GM12873 (cell line): ENCODE results near the gene IGSF3.

Source experiments
- TF ChIP-seq, protein P1 (sequence below): IDR thresholded peaks from 2 replicates; pipeline ENCODE4 v1.5.1; 2012; ENCODE audit warnings: low read depth, mild to moderate bottlenecking, moderate library complexity, low read length, control low read depth; ENCODE audit not compliant: insufficient read depth; ENCODE audit errors: missing control alignments

The IGSF3 gene

DNA sequence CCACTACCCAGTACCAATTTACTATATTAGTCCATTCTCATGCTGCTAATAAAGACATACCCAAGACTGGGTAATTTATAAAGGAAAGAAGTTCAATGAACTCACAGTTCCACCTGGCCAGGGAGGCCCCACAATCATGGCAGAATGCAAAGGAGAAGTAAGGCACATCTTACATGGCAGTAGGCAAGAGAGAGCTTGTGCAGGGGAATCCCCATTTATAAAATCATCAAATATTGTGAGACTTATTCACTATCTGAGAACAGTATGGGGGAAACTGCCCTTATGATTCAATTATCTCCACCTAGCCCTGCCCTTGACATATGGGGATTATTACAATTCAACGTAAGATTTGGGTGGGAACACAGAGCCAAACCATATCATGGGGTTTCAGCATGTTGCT is 103.1 kb downstream of the IGSF3 start:
- TF ChIP-seq, protein P1, sequence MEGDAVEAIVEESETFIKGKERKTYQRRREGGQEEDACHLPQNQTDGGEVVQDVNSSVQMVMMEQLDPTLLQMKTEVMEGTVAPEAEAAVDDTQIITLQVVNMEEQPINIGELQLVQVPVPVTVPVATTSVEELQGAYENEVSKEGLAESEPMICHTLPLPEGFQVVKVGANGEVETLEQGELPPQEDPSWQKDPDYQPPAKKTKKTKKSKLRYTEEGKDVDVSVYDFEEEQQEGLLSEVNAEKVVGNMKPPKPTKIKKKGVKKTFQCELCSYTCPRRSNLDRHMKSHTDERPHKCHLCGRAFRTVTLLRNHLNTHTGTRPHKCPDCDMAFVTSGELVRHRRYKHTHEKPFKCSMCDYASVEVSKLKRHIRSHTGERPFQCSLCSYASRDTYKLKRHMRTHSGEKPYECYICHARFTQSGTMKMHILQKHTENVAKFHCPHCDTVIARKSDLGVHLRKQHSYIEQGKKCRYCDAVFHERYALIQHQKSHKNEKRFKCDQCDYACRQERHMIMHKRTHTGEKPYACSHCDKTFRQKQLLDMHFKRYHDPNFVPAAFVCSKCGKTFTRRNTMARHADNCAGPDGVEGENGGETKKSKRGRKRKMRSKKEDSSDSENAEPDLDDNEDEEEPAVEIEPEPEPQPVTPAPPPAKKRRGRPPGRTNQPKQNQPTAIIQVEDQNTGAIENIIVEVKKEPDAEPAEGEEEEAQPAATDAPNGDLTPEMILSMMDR: no peak

DNA sequence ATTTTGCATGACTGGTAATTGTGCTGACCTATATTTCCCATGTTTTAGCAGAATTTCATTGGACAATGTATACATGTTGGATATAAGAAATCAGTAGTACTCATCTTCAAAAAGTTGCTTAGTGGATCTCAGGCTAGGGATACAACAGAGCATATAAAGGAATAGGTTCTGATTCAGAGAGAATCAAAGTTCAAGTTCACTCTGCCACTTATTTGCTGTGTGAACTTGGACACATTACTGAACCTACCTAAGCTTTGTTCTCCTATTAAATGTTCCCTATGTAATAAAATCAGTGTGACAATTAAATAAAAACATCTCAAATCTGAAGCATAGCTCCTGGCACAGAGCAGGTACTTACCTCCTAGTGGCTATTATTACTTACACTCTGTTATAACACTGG is 106.0 kb downstream of the IGSF3 start:
- TF ChIP-seq, protein P1: no peak

DNA sequence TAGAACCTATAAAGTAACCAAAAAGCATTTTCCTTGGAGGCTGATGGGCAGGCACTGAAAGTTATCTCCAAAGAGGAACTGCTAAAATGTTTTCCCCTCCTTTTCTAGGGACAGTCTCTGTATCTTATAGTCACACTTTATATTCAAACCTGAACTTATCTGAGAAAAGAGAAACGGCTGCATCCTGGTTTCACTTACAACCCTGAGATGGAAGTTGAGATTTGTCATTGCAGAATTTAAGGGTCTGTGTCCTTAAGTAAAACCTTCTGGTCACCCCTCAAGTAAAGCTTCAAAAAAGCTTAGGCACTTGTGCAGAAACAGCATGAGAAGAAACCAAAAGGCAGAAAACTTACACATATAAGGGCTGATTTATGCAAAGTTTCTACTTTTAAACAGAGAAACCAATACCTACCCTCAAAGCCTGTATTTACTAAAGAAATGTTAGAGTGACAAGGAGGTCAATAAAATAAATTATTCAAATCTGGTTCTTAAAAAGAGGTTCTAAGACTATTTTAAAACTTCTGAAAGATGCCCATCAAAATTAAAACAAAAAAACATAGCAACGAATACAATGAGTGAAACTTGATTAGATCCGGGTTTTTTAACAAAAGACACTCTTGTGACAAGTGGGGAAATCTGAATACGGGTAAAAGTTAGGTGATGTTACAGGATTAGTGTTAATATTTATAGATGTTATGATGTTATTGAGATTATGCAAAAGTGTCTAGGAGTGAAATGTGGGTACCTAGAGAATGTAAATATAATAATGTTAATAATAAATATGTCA is 106.6 kb downstream of the IGSF3 start:
- TF ChIP-seq, protein P1: no peak

DNA sequence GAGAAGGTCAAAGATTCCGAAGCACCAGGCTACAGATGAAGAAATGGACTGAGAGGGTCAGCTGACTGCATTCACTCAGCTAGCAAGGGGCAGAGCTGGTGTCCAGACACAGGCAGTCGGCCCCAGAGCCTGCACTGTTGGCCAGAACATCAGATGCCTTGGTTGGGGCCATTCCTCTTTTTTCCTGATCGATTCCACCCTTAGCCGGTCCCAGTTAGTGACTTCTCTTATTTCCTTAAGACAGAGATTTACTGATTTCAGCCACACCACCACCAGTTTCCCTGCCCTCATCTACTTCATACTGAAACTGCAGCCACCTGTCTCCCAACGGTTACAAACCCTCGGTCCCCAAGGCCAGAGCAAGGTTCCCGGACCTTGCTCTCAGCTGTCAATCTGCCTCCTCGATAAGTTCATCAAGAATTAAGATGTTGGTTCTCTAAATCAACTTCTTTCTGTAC is 108.2 kb downstream of the IGSF3 start:
- TF ChIP-seq, protein P1: no peak

DNA sequence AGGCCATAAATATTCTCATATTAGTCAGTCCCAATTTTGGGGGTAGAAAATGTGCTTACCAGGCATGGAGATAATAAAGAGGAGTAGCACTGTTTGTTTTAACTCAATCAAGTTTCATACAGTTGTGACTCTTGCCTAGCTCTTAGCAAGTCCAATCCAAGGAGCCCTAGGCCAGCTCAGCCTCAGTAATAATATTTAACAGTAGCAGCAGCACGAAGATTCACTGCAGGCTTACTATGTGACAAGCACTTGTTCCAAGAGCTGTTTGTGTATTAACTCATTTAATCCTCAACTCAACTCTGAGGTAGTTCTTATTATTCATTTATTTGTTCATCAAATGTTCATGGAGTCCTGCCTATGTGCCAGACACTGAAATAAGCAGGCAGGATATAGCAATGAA is 109.0 kb downstream of the IGSF3 start:
- TF ChIP-seq, protein P1: no peak

DNA sequence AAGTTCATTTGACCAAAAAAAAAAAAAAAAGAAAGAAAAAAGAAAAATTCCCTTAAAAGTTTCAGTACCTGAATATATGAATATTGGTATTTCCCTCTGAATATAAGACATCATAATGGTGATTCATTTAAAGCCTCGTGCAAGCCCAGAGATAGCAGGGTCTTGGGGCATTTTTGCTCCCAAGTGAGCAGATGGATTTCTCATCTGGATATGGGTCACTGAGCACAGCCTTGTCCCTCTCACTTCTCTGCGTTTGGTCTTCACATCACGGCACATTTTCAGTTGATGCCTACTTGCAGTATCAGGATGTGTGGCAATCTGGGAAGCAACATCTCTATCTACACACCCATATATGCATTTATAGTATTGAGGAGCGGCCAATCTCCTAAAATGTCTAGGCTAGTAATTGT is 109.4 kb downstream of the IGSF3 start:
- TF ChIP-seq, protein P1: no peak

DNA sequence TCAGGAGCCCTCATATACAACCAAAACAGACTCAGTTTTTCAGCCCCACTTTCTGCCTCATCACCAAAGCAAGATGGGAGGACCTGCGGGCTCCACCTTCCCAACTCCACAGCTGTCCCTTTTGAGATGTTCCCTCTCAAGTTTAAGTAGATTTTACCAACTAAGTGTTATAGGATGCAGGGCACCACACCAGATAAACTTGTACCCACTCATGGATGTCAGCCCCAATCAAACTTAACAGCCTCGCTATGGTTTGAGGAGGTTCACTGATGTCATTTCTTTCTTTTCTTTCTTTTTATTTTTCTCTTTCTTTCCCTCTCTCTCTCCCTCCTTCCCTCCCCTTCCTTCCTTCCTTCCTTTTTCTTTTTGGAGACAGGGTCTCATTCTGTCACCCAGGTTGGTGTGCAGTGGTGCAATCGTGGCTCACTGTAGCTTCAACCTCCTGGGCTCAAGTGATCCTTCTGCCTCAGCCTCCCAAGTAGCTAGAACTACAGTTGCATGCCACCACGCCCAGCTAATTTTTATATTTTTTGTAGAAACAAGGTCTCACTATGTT is 110.1 kb downstream of the IGSF3 start:
- TF ChIP-seq, protein P1: no peak
